Omental fat pad (tissue), 4 donors: Measurements from ENCODE around the gene RPS23. TPM values are rescaled to one million over a fixed set of nuclear protein-coding genes. Genes with fewer than 3 reads are reported as not detected.

Source experiments
- ATAC-seq: fragments of 150-250 bp; one replicate; pipeline ENCODE4 v1.9.1; 2016; ENCODE audit warnings: mild to moderate bottlenecking, moderate library complexity; ENCODE audit not compliant: low FRiP score
- DNase-seq: peaks from one replicate; pipeline ENCODE4 v3.0.0-alpha.2; 2019; ENCODE audit warnings: low spot score
- total RNA-seq, 4 donors: library from RNA; depleted of rRNA; stranded (reverse); fragments of >200 nt; gene quantifications; one replicate each; pipeline ENCODE4 v1.1.0, GENCODE V29; 2016
- TF ChIP-seq, protein P1 (sequence below), 3 donors: fragments of 450-650 bp; IDR thresholded peaks; one replicate each; pipeline ENCODE4 v1.5.1; 2016 to 2017; ENCODE audit warnings: antibody characterized with exemption in 3 of 3, mild to moderate bottlenecking in 3 of 3, moderate library complexity in 2 of 3

The RPS23 gene
- total RNA-seq, 4 donors from 2014 or later: 2,401 to 4,131 (median 3,282) TPM

DNA sequence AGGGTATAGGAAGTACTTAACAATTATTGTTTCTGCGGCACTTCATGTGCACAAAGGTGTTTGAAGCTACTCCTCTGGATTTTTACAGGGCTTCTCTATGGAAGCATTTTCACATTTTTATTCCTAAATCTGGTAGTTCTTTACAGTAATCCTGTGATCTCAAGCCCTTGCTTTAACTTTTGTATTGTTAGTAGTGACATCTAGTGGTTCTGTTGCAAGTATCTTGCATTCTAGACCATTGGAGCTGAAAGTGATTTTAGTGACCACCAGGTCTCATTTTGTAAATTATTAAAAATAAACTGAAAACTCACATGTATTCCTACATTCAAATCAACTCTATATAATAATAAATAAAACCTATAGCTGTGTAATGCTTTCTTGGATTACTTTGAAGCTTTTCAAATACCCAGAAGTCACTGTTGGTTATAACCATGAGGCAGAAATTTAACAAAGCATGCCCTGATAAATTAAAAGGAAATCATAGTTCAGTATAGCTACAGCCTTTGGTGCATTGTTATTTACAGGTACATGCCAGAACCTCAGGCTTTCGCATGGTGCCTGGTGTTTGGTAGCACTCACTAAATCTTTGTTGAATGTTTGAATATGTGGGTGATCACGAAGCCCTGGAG lies 18.9 kb downstream of the RPS23 start:
- TF ChIP-seq, protein P1, sequence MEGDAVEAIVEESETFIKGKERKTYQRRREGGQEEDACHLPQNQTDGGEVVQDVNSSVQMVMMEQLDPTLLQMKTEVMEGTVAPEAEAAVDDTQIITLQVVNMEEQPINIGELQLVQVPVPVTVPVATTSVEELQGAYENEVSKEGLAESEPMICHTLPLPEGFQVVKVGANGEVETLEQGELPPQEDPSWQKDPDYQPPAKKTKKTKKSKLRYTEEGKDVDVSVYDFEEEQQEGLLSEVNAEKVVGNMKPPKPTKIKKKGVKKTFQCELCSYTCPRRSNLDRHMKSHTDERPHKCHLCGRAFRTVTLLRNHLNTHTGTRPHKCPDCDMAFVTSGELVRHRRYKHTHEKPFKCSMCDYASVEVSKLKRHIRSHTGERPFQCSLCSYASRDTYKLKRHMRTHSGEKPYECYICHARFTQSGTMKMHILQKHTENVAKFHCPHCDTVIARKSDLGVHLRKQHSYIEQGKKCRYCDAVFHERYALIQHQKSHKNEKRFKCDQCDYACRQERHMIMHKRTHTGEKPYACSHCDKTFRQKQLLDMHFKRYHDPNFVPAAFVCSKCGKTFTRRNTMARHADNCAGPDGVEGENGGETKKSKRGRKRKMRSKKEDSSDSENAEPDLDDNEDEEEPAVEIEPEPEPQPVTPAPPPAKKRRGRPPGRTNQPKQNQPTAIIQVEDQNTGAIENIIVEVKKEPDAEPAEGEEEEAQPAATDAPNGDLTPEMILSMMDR (IDR thresholded peaks at IDR 0.05): no peak
- ATAC-seq (no peak), DNase-seq (no peak)

DNA sequence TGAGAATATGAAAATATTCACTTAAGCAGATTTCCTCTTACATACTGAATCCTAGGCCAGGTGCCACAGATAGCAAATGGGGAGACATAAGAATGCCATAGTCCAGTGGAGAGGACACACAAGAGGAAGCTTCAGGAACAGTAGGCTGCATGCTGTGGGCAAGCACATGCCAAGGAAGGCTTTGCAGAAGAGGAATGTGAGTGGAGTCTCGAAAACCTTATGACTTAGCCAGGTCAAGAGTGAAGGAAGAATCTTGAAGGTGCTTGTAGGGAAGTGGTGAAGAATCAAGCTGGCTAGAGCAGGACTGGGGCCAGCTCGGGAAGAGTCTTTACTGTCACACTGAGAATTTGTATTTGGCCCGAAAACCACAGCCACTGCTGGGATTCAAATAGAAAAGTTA lies 20.4 kb downstream of the RPS23 start:
- TF ChIP-seq, protein P1 (IDR thresholded peaks at IDR 0.05): no peak
- ATAC-seq: no peak
- no peak for DNase-seq

DNA sequence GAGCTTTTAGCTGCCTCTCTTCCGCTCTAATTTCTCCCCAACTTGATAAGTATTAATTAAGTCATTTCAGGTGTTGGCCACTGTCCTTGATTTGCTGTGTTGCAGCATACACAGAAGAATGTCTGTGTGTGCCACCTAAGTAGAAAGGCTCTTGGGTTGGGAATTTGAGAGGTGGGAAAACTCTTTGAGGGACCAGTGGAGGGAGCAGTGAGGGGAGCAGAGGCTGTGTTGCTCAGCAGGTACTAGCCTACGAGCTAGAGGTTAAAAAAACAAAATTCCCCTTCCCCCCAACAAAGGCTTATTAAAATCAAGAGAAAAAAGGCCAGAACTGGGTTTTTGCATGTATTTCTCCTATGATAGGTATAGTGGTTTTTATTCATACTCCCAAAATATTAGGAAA lies 20.9 kb downstream of the RPS23 start:
- no peak for ATAC-seq
- TF ChIP-seq, protein P1 (IDR thresholded peaks at IDR 0.05): no peak
- DNase-seq: no peak

DNA sequence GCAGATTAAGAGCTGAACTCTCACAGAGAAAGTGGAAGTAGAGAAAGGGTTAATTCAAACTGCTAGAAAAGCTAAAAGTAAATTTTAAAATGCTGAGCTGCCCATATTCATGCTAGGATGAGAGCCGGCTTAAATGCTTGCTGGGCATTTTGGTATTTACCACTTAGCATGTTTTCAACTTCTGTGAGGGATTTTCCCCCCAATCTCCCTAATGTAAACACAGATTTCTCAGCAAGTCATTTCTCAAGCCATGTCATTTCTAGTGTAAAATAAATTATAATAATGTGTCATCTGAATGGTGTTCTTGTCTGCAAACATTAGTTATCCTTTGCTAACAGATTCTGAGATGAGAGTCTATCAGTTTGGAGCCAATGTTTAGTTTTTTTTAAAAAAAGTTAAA lies 22.3 kb downstream of the RPS23 start:
- no peak for ATAC-seq
- DNase-seq: no peak
- TF ChIP-seq, protein P1 (IDR thresholded peaks at IDR 0.05): no peak

DNA sequence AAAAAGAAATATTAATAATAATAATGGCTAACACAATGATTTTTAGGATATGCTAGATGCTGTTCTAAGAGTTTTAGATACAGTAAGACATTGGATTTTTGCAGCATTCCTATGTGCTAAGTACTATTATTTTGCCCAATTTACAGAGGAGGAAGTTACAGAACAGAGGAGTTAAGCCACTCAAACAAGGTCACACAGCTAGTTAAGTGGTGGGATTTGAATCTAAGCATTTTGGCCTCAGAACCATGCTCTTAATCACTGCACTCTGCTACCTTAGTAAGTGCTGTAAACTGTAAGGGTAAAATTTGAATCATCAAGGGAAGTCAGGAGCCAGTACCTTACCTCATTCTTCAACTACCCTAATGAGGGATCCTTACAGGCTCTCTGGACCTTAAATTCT lies 25.4 kb downstream of the RPS23 start:
- DNase-seq (no peak), ATAC-seq (no peak)
- TF ChIP-seq, protein P1 (IDR thresholded peaks at IDR 0.05): no peak

DNA sequence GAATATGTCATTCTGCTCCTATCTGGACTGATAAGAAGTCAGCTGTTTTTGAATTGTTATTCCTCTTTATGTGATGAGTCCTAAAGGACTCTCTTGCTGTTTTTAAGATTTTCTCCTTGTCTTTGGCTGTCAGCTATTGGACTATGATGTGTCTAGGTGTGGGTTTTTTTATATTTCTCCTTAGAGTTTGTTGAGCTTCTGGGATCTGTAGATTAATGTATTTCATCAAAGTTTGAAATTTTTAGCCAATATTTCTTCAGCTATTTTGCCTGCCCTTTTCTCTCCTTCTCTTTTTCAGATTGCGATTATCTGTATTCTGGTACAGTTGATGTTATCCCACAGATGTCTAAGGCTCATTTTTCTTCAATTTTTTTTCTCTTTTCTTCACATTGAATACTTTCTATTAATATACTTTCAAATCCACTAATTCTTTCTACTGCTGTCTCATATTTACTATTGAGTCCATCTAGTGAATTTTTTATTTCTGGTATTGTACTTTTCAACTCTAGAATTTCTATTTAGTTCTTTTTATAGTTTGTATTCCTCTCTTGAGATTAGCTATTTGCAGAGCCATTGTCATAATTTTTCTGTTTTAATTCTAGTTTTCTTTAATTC lies 31.1 kb downstream of the RPS23 start:
- TF ChIP-seq, protein P1 (IDR thresholded peaks at IDR 0.05): no peak
- ATAC-seq: no peak
- no peak for DNase-seq
